Measurements from ENCODE around the gene FRMD4A.

The FRMD4A gene

GRCh38 chr10:13681960-13682359, 648.8 kb downstream of the FRMD4A start:
- DNase-seq, result no peak

- DNase-seq, result no peak
Measured at GRCh38 chr10:13681528-13681927, 649.2 kb downstream of the FRMD4A start.

GRCh38 chr10:13681095-13681494, 649.6 kb downstream of the FRMD4A start:
- DNase-seq, result no peak

- no peak for DNase-seq
Measured at GRCh38 chr10:13678101-13678843, 652.5 kb downstream of the FRMD4A start.

GRCh38 chr10:13674645-13675588, 655.8 kb downstream of the FRMD4A start:
- no peak for DNase-seq

GRCh38 chr10:13673156-13673555, 657.6 kb downstream of the FRMD4A start:
- DNase-seq, result no peak

GRCh38 chr10:13672548-13672947, 658.2 kb downstream of the FRMD4A start:
- no peak for DNase-seq

- no peak for DNase-seq
Measured at GRCh38 chr10:13671904-13672303, 658.8 kb downstream of the FRMD4A start.

- no peak for DNase-seq
Measured at GRCh38 chr10:13670311-13670710, 660.4 kb downstream of the FRMD4A start.

GRCh38 chr10:13669901-13670300, 660.8 kb downstream of the FRMD4A start:
- no peak for DNase-seq

GRCh38 chr10:13669182-13669855, 661.4 kb downstream of the FRMD4A start:
- no peak for DNase-seq

GRCh38 chr10:13668126-13668525, 662.6 kb downstream of the FRMD4A start:
- DNase-seq, result no peak

- no peak for DNase-seq
Measured at GRCh38 chr10:13665516-13666262, 665.0 kb downstream of the FRMD4A start.

GRCh38 chr10:13661256-13661655, 669.5 kb downstream of the FRMD4A start:
- no peak for DNase-seq

- DNase-seq, result no peak
Measured at GRCh38 chr10:13660551-13660920, 670.2 kb downstream of the FRMD4A start.

- peak; percentile 59 for DNase-seq
Measured at GRCh38 chr10:13659887-13660550, 670.7 kb downstream of the FRMD4A start.

- DNase-seq, result no peak
Measured at GRCh38 chr10:13658871-13659685, 671.6 kb downstream of the FRMD4A start.

GRCh38 chr10:13658264-13658663, 672.5 kb downstream of the FRMD4A start:
- DNase-seq, result no peak

GRCh38 chr10:13657101-13657680, 673.5 kb downstream of the FRMD4A start:
- no peak for DNase-seq

GRCh38 chr10:13656337-13657100, 674.2 kb downstream of the FRMD4A start:
- DNase-seq, result no peak

Measured in DMS 273 treated with DMSO at 0.1 percent for 48 hours (cell line).